Keratinocyte (primary cell): ENCODE data around the gene RAD9B. TPM values are rescaled to one million over a fixed set of nuclear protein-coding genes. Genes with fewer than 3 reads are reported as not detected.
"Not testable (repeated sequence)": the region's sequence is repeated elsewhere in the genome, so short reads cannot be mapped to it uniquely, and the experiment has no call there.

Experiments
- DNase-seq: peaks from one replicate; pipeline ENCODE4 v3.0.0-alpha.2; 2011; ENCODE audit warnings: low read depth, missing footprints, low spot score
- FAIRE-seq: peaks from 2 replicates; lab custom pipeline; 2011; peaks lifted over from hg19 to GRCh38; lab: Jason Lieb, UNC
- H2AFZ ChIP-seq: 2 replicates; pipeline ENCODE4 v1.6.0; 2012; ENCODE audit warnings: low read length, control low read depth, inconsistent platforms; ENCODE audit not compliant: control insufficient read depth
- H3K27ac ChIP-seq: 2 replicates; pipeline ENCODE4 v1.5.1; 2011; ENCODE audit warnings: low read length; ENCODE audit not compliant: control insufficient read depth, insufficient read depth
- H3K27me3 ChIP-seq: 3 replicates; pipeline ENCODE4 v1.6.0; 2011; ENCODE audit warnings: low read length; ENCODE audit not compliant: control insufficient read depth, insufficient read depth; ENCODE audit errors: extremely low read depth
- H3K36me3 ChIP-seq, 2 experiments: 2 replicates in 1 of 2; 3 replicates in 1 of 2; pipeline ENCODE4 v1.5.1; 2011; ENCODE audit warnings: low read length in 2 of 2, mild to moderate bottlenecking in 1 of 2; ENCODE audit not compliant: control insufficient read depth in 2 of 2, insufficient read depth in 2 of 2; ENCODE audit errors: extremely low read depth in 1 of 2
- H3K4me1 ChIP-seq: 3 replicates; pipeline ENCODE4 v1.5.1; 2011; ENCODE audit warnings: low read length; ENCODE audit not compliant: control insufficient read depth, insufficient read depth; ENCODE audit errors: extremely low read depth
- H3K4me2 ChIP-seq: 3 replicates; pipeline ENCODE4 v1.6.0; 2011; ENCODE audit warnings: low read depth, low read length; ENCODE audit not compliant: control insufficient read depth, insufficient read depth; ENCODE audit errors: extremely low read depth
- H3K4me3 ChIP-seq, 3 experiments: fragments of 200-600 bp in 1 of 3; sonication (generic) in 1 of 3; 2 replicates in 2 of 3; 3 replicates in 1 of 3; pipeline ENCODE4 v1.5.1; 2011 to 2016; ENCODE audit warnings: low read length in 3 of 3, mild to moderate bottlenecking in 3 of 3, control low read depth in 2 of 3, inconsistent platforms in 1 of 3, low read depth in 1 of 3, mixed read lengths in 1 of 3, mixed run types in 1 of 3, moderate library complexity in 1 of 3; ENCODE audit not compliant: control insufficient read depth in 2 of 3, insufficient read depth in 2 of 3; ENCODE audit errors: extremely low read depth in 1 of 3
- H3K79me2 ChIP-seq: 2 replicates; pipeline ENCODE4 v1.6.0; 2012; ENCODE audit warnings: low read length; ENCODE audit not compliant: control insufficient read depth, insufficient read depth
- H3K9ac ChIP-seq: 3 replicates; pipeline ENCODE4 v1.6.0; 2011; ENCODE audit warnings: low read length; ENCODE audit not compliant: control insufficient read depth, insufficient read depth; ENCODE audit errors: extremely low read depth
- H3K9me1 ChIP-seq: 3 replicates; pipeline ENCODE4 v1.6.0; 2011; ENCODE audit warnings: low read length; ENCODE audit not compliant: control insufficient read depth, insufficient read depth; ENCODE audit errors: extremely low read depth
- H3K9me3 ChIP-seq: 2 replicates; pipeline ENCODE4 v1.5.1; 2012; ENCODE audit warnings: low read depth, low read length; ENCODE audit not compliant: control insufficient read depth
- H4K20me1 ChIP-seq: 3 replicates; pipeline ENCODE4 v1.6.0; 2011; ENCODE audit warnings: low read length; ENCODE audit not compliant: control insufficient read depth, insufficient read depth; ENCODE audit errors: extremely low read depth
- EZH2 ChIP-seq: IDR thresholded peaks from one replicate; pipeline ENCODE4 v1.6.1; 2012; ENCODE audit warnings: inconsistent platforms, mild to moderate bottlenecking, low read length, moderate library complexity
- dilution Hi-C: fragments of 300-500 bp; cut with MboI; formaldehyde crosslinking; loops from one replicate; pipeline ENCODE4 v1.7.0; 2020; ENCODE audit warnings: low sequenced_read_pairs; ENCODE audit not compliant: extremely low pct_ligation_motif_present
- polyA plus RNA-seq, 5 experiments: library from polyadenylated mRNA; depleted of rRNA in 3 of 5; stranded (reverse) in 3 of 5; stranded (forward) in 1 of 5; unstranded in 1 of 5; fragments of >200 nt; gene quantifications; 1 replicate in 1 of 5; 2 replicates in 3 of 5; 3 replicates in 1 of 5; pipeline versions ENCODE4 v1.2.1 to v1.2.3, GENCODE V29; 2011 to 2012; ENCODE audit warnings: missing spikeins in 2 of 5, low read depth in 1 of 5, low replicate concordance in 1 of 5
- TF ChIP-seq, protein P1 (sequence below), 3 experiments: IDR thresholded peaks in 1 of 3; conservative IDR thresholded peaks in 1 of 3; optimal IDR thresholded peaks in 1 of 3; 2 replicates in 2 of 3; 3 replicates in 1 of 3; pipeline versions ENCODE3 to v1.5.1; 2011; ENCODE audit warnings: low read length in 3 of 3, mild to moderate bottlenecking in 3 of 3, moderate library complexity in 2 of 3, control low read depth in 1 of 3, inconsistent platforms in 1 of 3; ENCODE audit not compliant: insufficient read depth in 2 of 3; ENCODE audit errors: extremely low read depth in 1 of 3

The RAD9B gene
- polyA plus RNA-seq, 1 donor (not counting 4 experiments of a cell fraction or from before 2014, with no cell fraction given), result 0.31 TPM

DNA sequence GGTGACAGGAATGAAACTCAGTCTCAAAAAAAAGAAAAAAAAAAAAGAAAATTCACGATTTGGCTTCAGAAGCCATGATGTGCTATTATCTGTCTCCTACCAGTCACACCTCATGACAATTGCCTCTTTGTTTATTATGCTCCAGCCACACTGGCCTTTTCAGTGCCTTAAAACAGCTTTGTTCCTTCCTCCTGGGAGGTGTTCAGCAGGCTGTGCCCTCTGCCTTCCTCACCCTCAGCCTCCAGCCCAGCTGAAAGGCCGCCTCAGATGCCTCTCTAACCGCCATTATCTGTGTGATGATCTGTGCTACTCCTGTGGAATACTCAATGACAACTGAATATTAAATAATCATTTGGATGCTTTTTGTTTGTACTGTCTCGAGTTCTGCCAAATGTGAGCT lies 43.4 kb upstream of the RAD9B start:
- FAIRE-seq (no peak), DNase-seq (no peak)
- H3K9me3 ChIP-seq, result no peaks in the 10 kb centered on the region
- dilution Hi-C loops, result no loop called here
- TF ChIP-seq, protein P1, sequence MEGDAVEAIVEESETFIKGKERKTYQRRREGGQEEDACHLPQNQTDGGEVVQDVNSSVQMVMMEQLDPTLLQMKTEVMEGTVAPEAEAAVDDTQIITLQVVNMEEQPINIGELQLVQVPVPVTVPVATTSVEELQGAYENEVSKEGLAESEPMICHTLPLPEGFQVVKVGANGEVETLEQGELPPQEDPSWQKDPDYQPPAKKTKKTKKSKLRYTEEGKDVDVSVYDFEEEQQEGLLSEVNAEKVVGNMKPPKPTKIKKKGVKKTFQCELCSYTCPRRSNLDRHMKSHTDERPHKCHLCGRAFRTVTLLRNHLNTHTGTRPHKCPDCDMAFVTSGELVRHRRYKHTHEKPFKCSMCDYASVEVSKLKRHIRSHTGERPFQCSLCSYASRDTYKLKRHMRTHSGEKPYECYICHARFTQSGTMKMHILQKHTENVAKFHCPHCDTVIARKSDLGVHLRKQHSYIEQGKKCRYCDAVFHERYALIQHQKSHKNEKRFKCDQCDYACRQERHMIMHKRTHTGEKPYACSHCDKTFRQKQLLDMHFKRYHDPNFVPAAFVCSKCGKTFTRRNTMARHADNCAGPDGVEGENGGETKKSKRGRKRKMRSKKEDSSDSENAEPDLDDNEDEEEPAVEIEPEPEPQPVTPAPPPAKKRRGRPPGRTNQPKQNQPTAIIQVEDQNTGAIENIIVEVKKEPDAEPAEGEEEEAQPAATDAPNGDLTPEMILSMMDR (optimal IDR thresholded peaks at IDR 0.05 in 1 of 3, IDR thresholded peaks at IDR 0.05 in 1 of 3, conservative IDR thresholded peaks at IDR 0.05 in 1 of 3; ENCODE audit: extremely low read depth in 1 of 3, insufficient read depth in 2 of 3, low read length in 3 of 3), result no peak
- no peaks in the 10 kb centered on the region for H3K27me3 ChIP-seq
- no peak overlapping the region for H3K27ac ChIP-seq
- H3K79me2 ChIP-seq, result peaks cover 3% of the 10 kb centered on the region
- no peaks in the 10 kb centered on the region for H3K9me1 ChIP-seq
- no peaks in the 10 kb centered on the region for H3K4me1 ChIP-seq
- H3K4me2 ChIP-seq, result no peak overlapping the region
- no peak overlapping the region for H2AFZ ChIP-seq
- H3K36me3 ChIP-seq, result peaks cover 5 to 9% of the 10 kb centered on the region in 2 experiments
- H3K4me3 ChIP-seq, result no peak overlapping the region
- no peak overlapping the region for H3K9ac ChIP-seq
- no peaks in the 10 kb centered on the region for H4K20me1 ChIP-seq

DNA sequence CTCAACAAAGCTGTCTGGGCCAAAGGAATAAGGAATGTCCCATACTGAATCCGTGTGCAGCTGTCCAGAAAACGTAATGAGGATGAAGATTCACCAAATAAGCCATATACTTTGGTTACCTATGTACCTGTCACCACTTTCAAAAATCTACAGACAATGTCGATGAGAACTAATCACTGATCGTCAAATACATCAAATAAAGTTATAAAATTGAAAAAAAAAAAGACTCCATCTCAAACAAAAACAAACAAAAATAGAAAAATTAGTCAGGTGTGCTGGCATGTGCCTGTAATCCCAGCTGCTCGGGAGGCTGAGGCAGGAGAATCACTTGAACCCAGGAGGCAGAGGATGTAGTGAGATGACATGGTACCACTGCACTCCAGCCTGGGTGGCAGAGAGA lies 40.9 kb upstream of the RAD9B start:
- H2AFZ ChIP-seq, H4K20me1 ChIP-seq, H3K27ac ChIP-seq, H3K9ac ChIP-seq, FAIRE-seq, H3K9me3 ChIP-seq, H3K9me1 ChIP-seq, H3K4me1 ChIP-seq, H3K79me2 ChIP-seq, H3K4me2 ChIP-seq, H3K4me3 ChIP-seq, DNase-seq, dilution Hi-C loops, H3K27me3 ChIP-seq: not testable (repeated sequence)
- peaks cover 7 to 14% of the 10 kb centered on the region in 2 experiments for H3K36me3 ChIP-seq

DNA sequence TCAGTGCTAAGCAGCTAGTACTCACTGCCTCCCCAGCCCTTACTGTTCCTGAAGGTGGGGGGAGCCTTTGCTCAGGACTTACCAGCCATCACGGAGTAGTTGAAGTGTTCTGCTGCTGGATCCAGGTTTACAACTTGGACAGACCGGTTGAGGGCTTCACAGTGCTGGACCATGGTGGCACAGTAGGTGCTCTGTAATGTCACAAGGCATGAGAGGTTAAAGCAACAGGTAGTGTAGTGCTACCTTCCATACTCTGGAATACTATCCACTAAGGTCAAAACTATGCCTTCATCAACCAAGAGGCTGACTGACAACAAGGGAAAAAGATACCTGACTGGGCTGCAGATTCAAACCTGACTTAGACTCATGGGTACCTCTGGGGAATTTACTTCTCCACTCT lies 37.1 kb upstream of the RAD9B start:
- H3K27me3 ChIP-seq, result no peaks in the 10 kb centered on the region
- H3K9ac ChIP-seq, result no peak overlapping the region
- no peak overlapping the region for H2AFZ ChIP-seq
- no peak overlapping the region for H3K4me3 ChIP-seq
- no peak overlapping the region for H3K4me2 ChIP-seq
- dilution Hi-C loops, result no loop called here
- H3K36me3 ChIP-seq, result peaks cover 4 to 8% of the 10 kb centered on the region in 2 experiments
- peaks cover 10% of the 10 kb centered on the region for H3K4me1 ChIP-seq
- no peaks in the 10 kb centered on the region for H3K9me3 ChIP-seq
- no peak for FAIRE-seq
- no peaks in the 10 kb centered on the region for H3K9me1 ChIP-seq
- H3K79me2 ChIP-seq, result peaks cover 25% of the 10 kb centered on the region
- no peak for DNase-seq
- H4K20me1 ChIP-seq, result no peaks in the 10 kb centered on the region
- no peak for TF ChIP-seq EZH2
- TF ChIP-seq, protein P1 (optimal IDR thresholded peaks at IDR 0.05 in 1 of 3, IDR thresholded peaks at IDR 0.05 in 1 of 3, conservative IDR thresholded peaks at IDR 0.05 in 1 of 3; ENCODE audit: extremely low read depth in 1 of 3, insufficient read depth in 2 of 3, low read length in 3 of 3), result no peak
- H3K27ac ChIP-seq, result no peak overlapping the region

DNA sequence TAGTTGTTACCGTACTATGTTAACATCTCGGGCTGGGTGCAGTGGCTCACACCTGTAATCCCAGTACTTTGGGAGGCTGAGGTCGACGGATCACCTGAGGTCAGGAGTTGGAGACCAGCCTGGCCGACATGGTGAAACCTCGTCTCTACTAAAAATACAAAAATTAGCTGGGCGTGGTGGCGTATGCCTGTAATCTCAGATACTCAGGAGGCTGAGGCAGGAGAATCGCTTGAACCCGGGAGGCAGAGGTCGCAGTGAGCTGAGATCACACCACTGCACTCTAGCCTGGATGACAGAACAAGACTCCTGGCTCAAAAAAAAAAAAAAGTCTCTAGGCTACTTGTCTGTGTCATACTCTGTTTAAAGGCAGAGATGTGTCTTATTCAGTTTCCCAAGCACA lies 36.4 kb upstream of the RAD9B start:
- H3K79me2 ChIP-seq, result peaks cover 24% of the 10 kb centered on the region

More for the DNA sequence above, 36.4 kb upstream of the RAD9B start:
- H3K4me1 ChIP-seq, result peaks cover 10% of the 10 kb centered on the region
- H4K20me1 ChIP-seq, H3K4me2 ChIP-seq, H2AFZ ChIP-seq, FAIRE-seq, H3K9me3 ChIP-seq, dilution Hi-C loops, H3K9me1 ChIP-seq, DNase-seq, H3K27me3 ChIP-seq, H3K4me3 ChIP-seq, H3K27ac ChIP-seq, H3K36me3 ChIP-seq, H3K9ac ChIP-seq: not testable (repeated sequence)
